K562 (cell line): ENCODE results near the gene PCGF6. TPM values are rescaled to one million over a fixed set of nuclear protein-coding genes. Genes with fewer than 3 reads are reported as not detected.

Source experiments
- ETS2 ChIP-seq: IDR thresholded peaks from 2 replicates; pipeline ENCODE4 v1.6.1; 2016; ENCODE audit warnings: borderline replicate concordance, missing genetic modification characterization, mild to moderate bottlenecking, moderate library complexity, missing compliant biosample characterization; ENCODE audit not compliant: poor library complexity, severe bottlenecking
- FOXM1 ChIP-seq, 2 experiments: fragments of 450-650 bp in 1 of 2; sonication (generic) in 1 of 2; formaldehyde crosslinking in 1 of 2; IDR thresholded peaks; 2 replicates each; pipeline versions ENCODE4 v1.6.1 to v1.9.0; 2017 to 2022; ENCODE audit warnings: low read depth in 2 of 2, mild to moderate bottlenecking in 2 of 2, missing genetic modification reagents in 1 of 2, moderate library complexity in 1 of 2
- JUNB ChIP-seq: fragments of 450-650 bp; formaldehyde crosslinking; conservative IDR thresholded peaks from 2 replicates; pipeline ENCODE4 v1.4.0; 2020; ENCODE audit warnings: mild to moderate bottlenecking
- NCOR1 ChIP-seq: fragments of 450-650 bp; IDR thresholded peaks from 2 replicates; pipeline ENCODE4 v1.6.1; 2016; ENCODE audit warnings: mild to moderate bottlenecking, moderate library complexity
- NFE2L1 ChIP-seq: fragments of 450-650 bp; IDR thresholded peaks from 2 replicates; pipeline ENCODE4 v1.6.1; 2016; ENCODE audit warnings: missing genetic modification characterization, low read depth, mild to moderate bottlenecking, missing compliant biosample characterization, moderate library complexity, borderline replicate concordance
- PTTG1 ChIP-seq: fragments of 450-650 bp; IDR thresholded peaks from 2 replicates; pipeline ENCODE4 v1.6.1; 2016; ENCODE audit warnings: low read depth, mild to moderate bottlenecking, missing genetic modification characterization, missing compliant biosample characterization
- RBM17 ChIP-seq: fragments of 200-400 bp; formaldehyde crosslinking; IDR thresholded peaks from 2 replicates; pipeline ENCODE4 v1.6.1; 2017; ENCODE audit warnings: low read depth, mild to moderate bottlenecking, low read length, borderline replicate concordance
- RBM22 ChIP-seq: fragments of 200-400 bp; formaldehyde crosslinking; IDR thresholded peaks from 2 replicates; pipeline ENCODE4 v1.6.1; 2018; ENCODE audit warnings: low read length, low read depth; ENCODE audit not compliant: poor library complexity, severe bottlenecking
- ZBTB8A ChIP-seq: fragments of 450-650 bp; IDR thresholded peaks from 2 replicates; pipeline ENCODE4 v1.6.1; 2018; ENCODE audit warnings: mild to moderate bottlenecking, moderate library complexity; ENCODE audit not compliant: partially characterized antibody
- ZNF707 ChIP-seq: fragments of 250-450 bp; sonication (Bioruptor Pico); conservative IDR thresholded peaks from 2 replicates; pipeline ENCODE4 v1.8.0; 2022; ENCODE audit warnings: inconsistent platforms, mild to moderate bottlenecking, moderate library complexity
- ZNF778 ChIP-seq: fragments of 450-650 bp; formaldehyde crosslinking; IDR thresholded peaks from 2 replicates; pipeline ENCODE4 v1.4.0; 2020; ENCODE audit warnings: mild to moderate bottlenecking, moderate library complexity
- polyA plus RNA-seq, 8 experiments: library from polyadenylated mRNA; depleted of rRNA in 4 of 8; stranded (reverse) in 5 of 8; unstranded in 3 of 8; fragments of >200 nt; fragmentation: Nextera tagmentation in 2 of 8; fragmentation: Illumina TruSeq in 1 of 8; extraction: Ambion mirVana in 2 of 8; extraction: Trizol in 1 of 8; gene quantifications; 2 replicates each; pipeline versions ENCODE4 v1.2.1 to v1.2.3, GENCODE V29; 2011 to 2014; ENCODE audit warnings: inconsistent platforms in 1 of 8, missing spikeins in 1 of 8
- total RNA-seq, 7 experiments: library from RNA; depleted of rRNA in 6 of 7; stranded (reverse); fragments of >200 nt in 6 of 7; fragmentation: Illumina TruSeq in 2 of 7; extraction: Trizol in 2 of 7; gene quantifications; 2 replicates each; pipeline versions ENCODE4 v1.2.1 to v1.2.3, GENCODE V29; 2011 to 2021; ENCODE audit warnings: low replicate concordance in 1 of 7
- TF ChIP-seq, protein P1 (sequence below): fragments of 200-600 bp; sonication (generic); IDR thresholded peaks from one replicate; pipeline ENCODE4 v1.6.1; 2012; ENCODE audit warnings: mild to moderate bottlenecking, low read depth, low read length, inconsistent platforms
- TF ChIP-seq, protein P2 (sequence below): fragments of 250-450 bp; sonication (Bioruptor Pico); IDR thresholded peaks from 2 replicates; pipeline ENCODE4 v1.8.0; 2021; ENCODE audit warnings: mild to moderate bottlenecking, moderate library complexity
- TF ChIP-seq, protein P3 (sequence below): fragments of 250-450 bp; sonication (Bioruptor Pico); IDR thresholded peaks from 2 replicates; pipeline ENCODE4 v1.8.0; 2021; ENCODE audit warnings: moderate library complexity, mild to moderate bottlenecking, inconsistent platforms

The PCGF6 gene
- total and polyA plus RNA-seq, 9 of the 15 experiments (the other 6 are each of a cell fraction or from before 2014, with no cell fraction given) = 8.4 to 24.6 (median 20.6) TPM

DNA sequence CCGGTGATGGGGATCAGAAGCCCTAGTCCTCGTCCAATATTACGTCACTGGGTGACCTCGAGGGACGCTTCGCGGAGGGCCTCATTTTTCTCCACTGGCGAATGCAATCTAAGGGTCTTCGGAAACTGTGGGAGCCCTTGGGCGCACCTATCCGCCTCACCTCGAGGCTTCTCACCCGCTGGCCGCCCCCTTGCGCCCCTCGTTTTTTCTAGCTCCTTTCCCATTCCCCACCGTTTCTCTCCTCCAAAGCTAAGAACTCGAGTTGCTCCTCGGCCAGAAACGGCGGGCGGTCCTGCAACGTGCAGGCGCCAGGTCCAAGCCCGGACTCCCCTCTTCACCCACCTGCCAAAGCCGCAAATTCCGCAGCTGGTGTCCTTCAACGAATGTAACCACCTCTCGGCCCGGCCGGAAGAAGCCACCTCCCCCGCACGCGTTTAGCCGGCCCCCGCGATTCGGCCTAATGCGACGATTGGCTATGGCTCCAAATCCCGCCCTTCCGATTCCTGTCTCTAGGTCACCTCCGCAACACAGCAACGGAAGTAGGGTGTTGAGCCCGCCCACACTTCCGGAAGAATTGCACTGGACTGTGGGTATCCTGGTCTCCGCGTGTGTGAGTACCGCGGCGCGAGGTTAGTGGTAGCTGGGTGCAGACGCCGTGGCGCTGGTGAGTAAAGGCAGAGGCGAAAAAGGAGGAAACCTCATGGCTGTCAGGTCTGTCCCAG, 45.3 kb upstream of the PCGF6 start, which contains the start of the genes ATP5MK and PDCD11 (continued):
- TF ChIP-seq, protein P1, sequence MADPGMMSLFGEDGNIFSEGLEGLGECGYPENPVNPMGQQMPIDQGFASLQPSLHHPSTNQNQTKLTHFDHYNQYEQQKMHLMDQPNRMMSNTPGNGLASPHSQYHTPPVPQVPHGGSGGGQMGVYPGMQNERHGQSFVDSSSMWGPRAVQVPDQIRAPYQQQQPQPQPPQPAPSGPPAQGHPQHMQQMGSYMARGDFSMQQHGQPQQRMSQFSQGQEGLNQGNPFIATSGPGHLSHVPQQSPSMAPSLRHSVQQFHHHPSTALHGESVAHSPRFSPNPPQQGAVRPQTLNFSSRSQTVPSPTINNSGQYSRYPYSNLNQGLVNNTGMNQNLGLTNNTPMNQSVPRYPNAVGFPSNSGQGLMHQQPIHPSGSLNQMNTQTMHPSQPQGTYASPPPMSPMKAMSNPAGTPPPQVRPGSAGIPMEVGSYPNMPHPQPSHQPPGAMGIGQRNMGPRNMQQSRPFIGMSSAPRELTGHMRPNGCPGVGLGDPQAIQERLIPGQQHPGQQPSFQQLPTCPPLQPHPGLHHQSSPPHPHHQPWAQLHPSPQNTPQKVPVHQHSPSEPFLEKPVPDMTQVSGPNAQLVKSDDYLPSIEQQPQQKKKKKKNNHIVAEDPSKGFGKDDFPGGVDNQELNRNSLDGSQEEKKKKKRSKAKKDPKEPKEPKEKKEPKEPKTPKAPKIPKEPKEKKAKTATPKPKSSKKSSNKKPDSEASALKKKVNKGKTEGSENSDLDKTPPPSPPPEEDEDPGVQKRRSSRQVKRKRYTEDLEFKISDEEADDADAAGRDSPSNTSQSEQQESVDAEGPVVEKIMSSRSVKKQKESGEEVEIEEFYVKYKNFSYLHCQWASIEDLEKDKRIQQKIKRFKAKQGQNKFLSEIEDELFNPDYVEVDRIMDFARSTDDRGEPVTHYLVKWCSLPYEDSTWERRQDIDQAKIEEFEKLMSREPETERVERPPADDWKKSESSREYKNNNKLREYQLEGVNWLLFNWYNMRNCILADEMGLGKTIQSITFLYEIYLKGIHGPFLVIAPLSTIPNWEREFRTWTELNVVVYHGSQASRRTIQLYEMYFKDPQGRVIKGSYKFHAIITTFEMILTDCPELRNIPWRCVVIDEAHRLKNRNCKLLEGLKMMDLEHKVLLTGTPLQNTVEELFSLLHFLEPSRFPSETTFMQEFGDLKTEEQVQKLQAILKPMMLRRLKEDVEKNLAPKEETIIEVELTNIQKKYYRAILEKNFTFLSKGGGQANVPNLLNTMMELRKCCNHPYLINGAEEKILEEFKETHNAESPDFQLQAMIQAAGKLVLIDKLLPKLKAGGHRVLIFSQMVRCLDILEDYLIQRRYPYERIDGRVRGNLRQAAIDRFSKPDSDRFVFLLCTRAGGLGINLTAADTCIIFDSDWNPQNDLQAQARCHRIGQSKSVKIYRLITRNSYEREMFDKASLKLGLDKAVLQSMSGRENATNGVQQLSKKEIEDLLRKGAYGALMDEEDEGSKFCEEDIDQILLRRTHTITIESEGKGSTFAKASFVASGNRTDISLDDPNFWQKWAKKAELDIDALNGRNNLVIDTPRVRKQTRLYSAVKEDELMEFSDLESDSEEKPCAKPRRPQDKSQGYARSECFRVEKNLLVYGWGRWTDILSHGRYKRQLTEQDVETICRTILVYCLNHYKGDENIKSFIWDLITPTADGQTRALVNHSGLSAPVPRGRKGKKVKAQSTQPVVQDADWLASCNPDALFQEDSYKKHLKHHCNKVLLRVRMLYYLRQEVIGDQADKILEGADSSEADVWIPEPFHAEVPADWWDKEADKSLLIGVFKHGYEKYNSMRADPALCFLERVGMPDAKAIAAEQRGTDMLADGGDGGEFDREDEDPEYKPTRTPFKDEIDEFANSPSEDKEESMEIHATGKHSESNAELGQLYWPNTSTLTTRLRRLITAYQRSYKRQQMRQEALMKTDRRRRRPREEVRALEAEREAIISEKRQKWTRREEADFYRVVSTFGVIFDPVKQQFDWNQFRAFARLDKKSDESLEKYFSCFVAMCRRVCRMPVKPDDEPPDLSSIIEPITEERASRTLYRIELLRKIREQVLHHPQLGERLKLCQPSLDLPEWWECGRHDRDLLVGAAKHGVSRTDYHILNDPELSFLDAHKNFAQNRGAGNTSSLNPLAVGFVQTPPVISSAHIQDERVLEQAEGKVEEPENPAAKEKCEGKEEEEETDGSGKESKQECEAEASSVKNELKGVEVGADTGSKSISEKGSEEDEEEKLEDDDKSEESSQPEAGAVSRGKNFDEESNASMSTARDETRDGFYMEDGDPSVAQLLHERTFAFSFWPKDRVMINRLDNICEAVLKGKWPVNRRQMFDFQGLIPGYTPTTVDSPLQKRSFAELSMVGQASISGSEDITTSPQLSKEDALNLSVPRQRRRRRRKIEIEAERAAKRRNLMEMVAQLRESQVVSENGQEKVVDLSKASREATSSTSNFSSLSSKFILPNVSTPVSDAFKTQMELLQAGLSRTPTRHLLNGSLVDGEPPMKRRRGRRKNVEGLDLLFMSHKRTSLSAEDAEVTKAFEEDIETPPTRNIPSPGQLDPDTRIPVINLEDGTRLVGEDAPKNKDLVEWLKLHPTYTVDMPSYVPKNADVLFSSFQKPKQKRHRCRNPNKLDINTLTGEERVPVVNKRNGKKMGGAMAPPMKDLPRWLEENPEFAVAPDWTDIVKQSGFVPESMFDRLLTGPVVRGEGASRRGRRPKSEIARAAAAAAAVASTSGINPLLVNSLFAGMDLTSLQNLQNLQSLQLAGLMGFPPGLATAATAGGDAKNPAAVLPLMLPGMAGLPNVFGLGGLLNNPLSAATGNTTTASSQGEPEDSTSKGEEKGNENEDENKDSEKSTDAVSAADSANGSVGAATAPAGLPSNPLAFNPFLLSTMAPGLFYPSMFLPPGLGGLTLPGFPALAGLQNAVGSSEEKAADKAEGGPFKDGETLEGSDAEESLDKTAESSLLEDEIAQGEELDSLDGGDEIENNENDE = no peak
- no peak for TF ChIP-seq FOXM1 (IDR thresholded peaks at IDR 0.05; ENCODE audit: low read depth)
- TF ChIP-seq FOXM1 (CRISPR knock-in tag; IDR thresholded peaks at IDR 0.05; ENCODE audit: low read depth) = no peak
- TF ChIP-seq RBM22 = no peak
- TF ChIP-seq, protein P2, sequence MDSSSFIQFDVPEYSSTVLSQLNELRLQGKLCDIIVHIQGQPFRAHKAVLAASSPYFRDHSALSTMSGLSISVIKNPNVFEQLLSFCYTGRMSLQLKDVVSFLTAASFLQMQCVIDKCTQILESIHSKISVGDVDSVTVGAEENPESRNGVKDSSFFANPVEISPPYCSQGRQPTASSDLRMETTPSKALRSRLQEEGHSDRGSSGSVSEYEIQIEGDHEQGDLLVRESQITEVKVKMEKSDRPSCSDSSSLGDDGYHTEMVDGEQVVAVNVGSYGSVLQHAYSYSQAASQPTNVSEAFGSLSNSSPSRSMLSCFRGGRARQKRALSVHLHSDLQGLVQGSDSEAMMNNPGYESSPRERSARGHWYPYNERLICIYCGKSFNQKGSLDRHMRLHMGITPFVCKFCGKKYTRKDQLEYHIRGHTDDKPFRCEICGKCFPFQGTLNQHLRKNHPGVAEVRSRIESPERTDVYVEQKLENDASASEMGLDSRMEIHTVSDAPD (CRISPR knock-in tag) = no peak
- TF ChIP-seq JUNB (CRISPR knock-in tag) = no peak
- no peak for TF ChIP-seq ZNF707 (CRISPR knock-in tag)
- TF ChIP-seq ZBTB8A = no peak
- TF ChIP-seq, protein P3, sequence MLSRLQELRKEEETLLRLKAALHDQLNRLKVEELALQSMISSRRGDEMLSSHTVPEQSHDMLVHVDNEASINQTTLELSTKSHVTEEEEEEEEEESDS (CRISPR knock-in tag) = no peak
- TF ChIP-seq ETS2 (tag) = no peak
- no peak for TF ChIP-seq RBM17
- TF ChIP-seq NCOR1 = no peak
- no peak for TF ChIP-seq NFE2L1 (tag)
- no peak for TF ChIP-seq ZNF778 (CRISPR knock-in tag)
- no peak for TF ChIP-seq PTTG1 (tag)
